ENCODE measurements around the gene GREB1.

GREB1 gene

DNA sequence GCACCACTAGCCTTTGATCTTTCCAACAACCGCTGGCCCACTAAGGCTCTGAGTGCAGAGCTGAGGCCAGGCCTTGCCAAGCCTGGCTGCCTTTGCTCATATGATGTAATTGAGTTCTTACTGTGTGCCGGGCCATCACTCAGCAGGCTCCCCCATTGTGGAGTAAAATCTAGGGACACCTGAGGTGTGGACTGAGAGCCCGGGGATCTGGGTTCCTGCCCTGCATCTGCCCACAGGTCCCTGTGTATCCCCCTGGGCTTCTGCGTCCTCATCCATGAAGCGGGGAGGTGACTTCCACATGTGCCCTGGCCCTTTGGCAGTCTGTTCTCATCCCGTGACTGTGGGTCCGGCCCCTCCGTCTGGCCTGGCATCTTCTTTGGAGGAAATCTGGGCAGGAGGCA lies 33.8 kb downstream of the GREB1 start:
- no peak for DNase-seq
- Histone ChIP-seq H3K27me3 (replicated peaks in 2 of 5; ENCODE audit: control insufficient read depth in 4 of 5, insufficient read depth in 5 of 5, low read length in 4 of 5) (peaks cover 0 to 3% (median 0%) of the 10 kb centered on the region in 5 experiments), H3K4me3 (ENCODE audit: control insufficient read depth in 1 of 7, extremely low read depth in 1 of 7, insufficient read depth in 4 of 7, low read depth in 2 of 7, low read length in 6 of 7) (no peak overlapping the region), H3K27ac (ENCODE audit: insufficient read depth in 1 of 2, low read depth in 1 of 2, low read length in 2 of 2, poor library complexity in 1 of 2, severe bottlenecking in 2 of 2) (no peak overlapping the region), H3K9me3 (ENCODE audit: control extremely low read depth in 1 of 5, control insufficient read depth in 4 of 5, insufficient read depth in 2 of 5, low read depth in 1 of 5, low read length in 4 of 5) (no peaks in the 10 kb centered on the region), H3K36me3 (ENCODE audit: control insufficient read depth in 4 of 4, insufficient read depth in 4 of 4, low read length in 3 of 4) (no peaks in the 10 kb centered on the region), H3K4me1 (ENCODE audit: control extremely low read depth in 1 of 4, control insufficient read depth in 4 of 4, insufficient read depth in 4 of 4, low read length in 3 of 4) (no peaks in the 10 kb centered on the region)
- ChIA-PET CTCF (interaction anchor here (2.1 kb wide), 1 partner anchor 16 kb away, joined by 9 read pairs; no protein-coding TSS in a partner anchor), POLR2A (no interaction called here)
- 96% methylated on average over 6 of the region's 8 CpGs for WGBS (ENCODE audit: insufficient coverage)

DNA sequence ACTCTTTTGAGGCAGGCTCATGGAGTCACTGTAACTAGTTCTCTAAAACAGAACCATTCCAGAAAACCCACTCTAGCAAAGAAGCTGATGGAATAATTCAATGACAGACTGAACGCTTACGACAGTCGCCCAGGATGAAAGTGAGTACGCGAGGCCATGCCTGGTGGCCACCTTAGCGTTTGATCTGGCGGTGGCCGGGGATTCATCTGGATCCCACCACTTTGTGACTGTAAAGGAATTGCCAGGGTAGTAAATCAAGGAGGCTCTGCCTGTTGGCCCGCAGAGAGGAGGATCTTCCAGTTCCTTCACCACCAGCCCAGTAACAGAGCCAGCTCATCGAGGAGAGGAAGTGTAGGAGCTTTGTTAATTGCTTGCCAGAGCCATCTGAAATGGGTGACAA lies 34.6 kb downstream of the GREB1 start:
- ChIA-PET POLR2A (no interaction called here), CTCF (no interaction called here)
- Histone ChIP-seq H3K4me3 (ENCODE audit: control insufficient read depth in 1 of 7, extremely low read depth in 1 of 7, insufficient read depth in 4 of 7, low read depth in 2 of 7, low read length in 6 of 7) (no peak overlapping the region), H3K27ac (ENCODE audit: insufficient read depth in 1 of 2, low read depth in 1 of 2, low read length in 2 of 2, poor library complexity in 1 of 2, severe bottlenecking in 2 of 2) (no peak overlapping the region), H3K36me3 (ENCODE audit: control insufficient read depth in 4 of 4, insufficient read depth in 4 of 4, low read length in 3 of 4) (no peaks in the 10 kb centered on the region), H3K27me3 (replicated peaks in 2 of 5; ENCODE audit: control insufficient read depth in 4 of 5, insufficient read depth in 5 of 5, low read length in 4 of 5) (peaks cover 0 to 3% (median 0%) of the 10 kb centered on the region in 5 experiments), H3K4me1 (ENCODE audit: control extremely low read depth in 1 of 4, control insufficient read depth in 4 of 4, insufficient read depth in 4 of 4, low read length in 3 of 4) (no peaks in the 10 kb centered on the region), H3K9me3 (ENCODE audit: control extremely low read depth in 1 of 5, control insufficient read depth in 4 of 5, insufficient read depth in 2 of 5, low read depth in 1 of 5, low read length in 4 of 5) (no peaks in the 10 kb centered on the region)
- no peak for DNase-seq
- 89% methylated on average over 9 of the region's 10 CpGs for WGBS (ENCODE audit: insufficient coverage)

- Histone ChIP-seq H3K27ac (ENCODE audit: insufficient read depth in 1 of 2, low read depth in 1 of 2, low read length in 2 of 2, poor library complexity in 1 of 2, severe bottlenecking in 2 of 2) (no peak overlapping the region), H3K9me3 (ENCODE audit: control extremely low read depth in 1 of 5, control insufficient read depth in 4 of 5, insufficient read depth in 2 of 5, low read depth in 1 of 5, low read length in 4 of 5) (no peaks in the 10 kb centered on the region), H3K4me1 (ENCODE audit: control extremely low read depth in 1 of 4, control insufficient read depth in 4 of 4, insufficient read depth in 4 of 4, low read length in 3 of 4) (no peaks in the 10 kb centered on the region), H3K4me3 (ENCODE audit: control insufficient read depth in 1 of 7, extremely low read depth in 1 of 7, insufficient read depth in 4 of 7, low read depth in 2 of 7, low read length in 6 of 7) (no peak overlapping the region), H3K36me3 (ENCODE audit: control insufficient read depth in 4 of 4, insufficient read depth in 4 of 4, low read length in 3 of 4) (no peaks in the 10 kb centered on the region), H3K27me3 (replicated peaks in 2 of 5; ENCODE audit: control insufficient read depth in 4 of 5, insufficient read depth in 5 of 5, low read length in 4 of 5) (peaks cover 0 to 3% (median 0%) of the 10 kb centered on the region in 5 experiments)
- CTCF ChIA-PET: no interaction called here
- DNase-seq: no peak
- POLR2A ChIA-PET: no interaction called here
- WGBS (ENCODE audit: insufficient coverage): 95% methylated on average over 7 of the region's 7 CpGs
Observed at GRCh38 chr2:11569636-11570035, 35.8 kb downstream of the GREB1 start.

DNA sequence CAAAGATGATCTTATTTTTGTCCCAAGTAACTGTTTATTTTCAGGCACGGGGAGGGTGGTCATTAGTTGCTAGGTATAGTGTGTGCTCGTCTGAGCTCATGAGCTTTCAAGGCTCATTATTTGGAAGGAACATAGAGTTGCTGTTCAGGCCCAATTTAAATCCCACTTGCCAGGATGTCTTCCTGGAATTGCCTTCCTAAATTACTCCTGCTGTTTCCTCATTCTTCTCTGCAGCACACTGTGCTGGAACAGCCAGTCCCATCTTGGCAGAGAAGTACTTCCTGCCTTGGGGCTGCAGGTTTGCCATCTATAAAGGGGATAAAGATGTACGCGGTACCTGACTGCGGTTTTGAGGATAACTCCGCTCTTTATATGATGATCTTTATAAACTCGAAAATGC lies 37.3 kb downstream of the GREB1 start:
- Histone ChIP-seq H3K4me3 (ENCODE audit: control insufficient read depth in 1 of 7, extremely low read depth in 1 of 7, insufficient read depth in 4 of 7, low read depth in 2 of 7, low read length in 6 of 7) (no peak overlapping the region), H3K27ac (ENCODE audit: insufficient read depth in 1 of 2, low read depth in 1 of 2, low read length in 2 of 2, poor library complexity in 1 of 2, severe bottlenecking in 2 of 2) (no peak overlapping the region), H3K36me3 (ENCODE audit: control insufficient read depth in 4 of 4, insufficient read depth in 4 of 4, low read length in 3 of 4) (no peaks in the 10 kb centered on the region), H3K9me3 (ENCODE audit: control extremely low read depth in 1 of 5, control insufficient read depth in 4 of 5, insufficient read depth in 2 of 5, low read depth in 1 of 5, low read length in 4 of 5) (no peaks in the 10 kb centered on the region), H3K4me1 (ENCODE audit: control extremely low read depth in 1 of 4, control insufficient read depth in 4 of 4, insufficient read depth in 4 of 4, low read length in 3 of 4) (no peaks in the 10 kb centered on the region), H3K27me3 (replicated peaks in 2 of 5; ENCODE audit: control insufficient read depth in 4 of 5, insufficient read depth in 5 of 5, low read length in 4 of 5) (no peaks in the 10 kb centered on the region)
- ChIA-PET CTCF (interaction anchor here (1.6 kb wide), 1 partner anchor 12 kb away, joined by 7 read pairs; no protein-coding TSS in a partner anchor), POLR2A (no interaction called here)
- no peak for DNase-seq
- WGBS (ENCODE audit: insufficient coverage): 74% methylated on average over 5 of the region's 7 CpGs

- H3K4me1 ChIP-seq (ENCODE audit: control extremely low read depth in 1 of 4, control insufficient read depth in 4 of 4, insufficient read depth in 4 of 4, low read length in 3 of 4): peaks cover 0 to 7% (median 5%) of the 10 kb centered on the region in 4 experiments
- ChIA-PET POLR2A (no interaction called here), CTCF (interaction anchor here (2.8 kb wide), 1 partner anchor 10 kb away, joined by 9 read pairs; no protein-coding TSS in a partner anchor)
- no peaks in the 10 kb centered on the region for H3K36me3 ChIP-seq (ENCODE audit: control insufficient read depth in 4 of 4, insufficient read depth in 4 of 4, low read length in 3 of 4)
- H3K27me3 ChIP-seq (replicated peaks in 2 of 5; ENCODE audit: control insufficient read depth in 4 of 5, insufficient read depth in 5 of 5, low read length in 4 of 5): no peaks in the 10 kb centered on the region
- no peak for DNase-seq
- H3K4me3 ChIP-seq (ENCODE audit: control insufficient read depth in 1 of 7, extremely low read depth in 1 of 7, insufficient read depth in 4 of 7, low read depth in 2 of 7, low read length in 6 of 7): no peak overlapping the region
- H3K9me3 ChIP-seq (ENCODE audit: control extremely low read depth in 1 of 5, control insufficient read depth in 4 of 5, insufficient read depth in 2 of 5, low read depth in 1 of 5, low read length in 4 of 5): no peaks in the 10 kb centered on the region
- 96% methylated on average over 9 of the region's 9 CpGs for WGBS (ENCODE audit: insufficient coverage)
- H3K27ac ChIP-seq (ENCODE audit: insufficient read depth in 1 of 2, low read depth in 1 of 2, low read length in 2 of 2, poor library complexity in 1 of 2, severe bottlenecking in 2 of 2): no peak overlapping the region
Observed at GRCh38 chr2:11572996-11573395, 39.2 kb downstream of the GREB1 start.

DNA sequence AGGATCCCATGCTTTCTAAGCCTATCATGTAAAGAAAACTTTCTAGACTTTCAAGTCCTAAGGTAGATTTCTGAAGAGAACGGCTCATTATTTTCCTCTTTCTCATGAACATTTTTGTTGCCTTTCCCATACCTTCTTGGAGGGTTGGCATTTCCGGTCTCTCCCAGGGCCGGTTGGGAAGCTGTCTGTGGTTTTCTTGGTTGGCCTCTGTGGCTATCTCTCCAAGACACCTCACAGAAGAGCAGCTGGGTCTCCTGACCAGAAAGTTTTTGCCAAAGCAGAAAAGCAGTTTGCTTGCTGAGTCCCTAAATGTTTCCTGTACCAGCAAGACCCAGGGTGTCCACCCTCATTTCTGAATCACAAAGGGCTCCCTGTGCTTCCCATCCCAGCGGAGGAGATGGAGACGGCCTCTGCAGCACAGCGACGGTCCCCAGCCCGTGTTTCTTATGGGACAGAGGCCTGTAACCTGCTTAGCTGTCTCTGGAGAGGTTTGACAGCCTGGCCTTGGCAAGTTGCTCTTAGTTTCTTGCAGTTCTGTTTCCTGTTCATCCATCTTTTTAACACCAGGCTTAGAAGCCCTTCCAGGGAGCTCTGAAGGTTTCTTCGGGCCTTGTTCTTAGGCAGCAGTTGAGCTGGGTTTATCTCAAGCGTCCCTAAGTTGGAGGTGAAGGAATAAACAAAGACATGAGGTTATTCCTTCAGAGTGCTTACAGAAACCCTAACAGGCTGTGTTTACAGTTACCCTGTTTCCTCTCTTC lies 39.8 kb downstream of the GREB1 start:
- Histone ChIP-seq H3K27me3 (replicated peaks in 2 of 5; ENCODE audit: control insufficient read depth in 4 of 5, insufficient read depth in 5 of 5, low read length in 4 of 5) (no peaks in the 10 kb centered on the region), H3K4me3 (ENCODE audit: control insufficient read depth in 1 of 7, extremely low read depth in 1 of 7, insufficient read depth in 4 of 7, low read depth in 2 of 7, low read length in 6 of 7) (no peak overlapping the region), H3K4me1 (ENCODE audit: control extremely low read depth in 1 of 4, control insufficient read depth in 4 of 4, insufficient read depth in 4 of 4, low read length in 3 of 4) (peaks cover 0 to 11% (median 8%) of the 10 kb centered on the region in 4 experiments), H3K36me3 (ENCODE audit: control insufficient read depth in 4 of 4, insufficient read depth in 4 of 4, low read length in 3 of 4) (no peaks in the 10 kb centered on the region), H3K9me3 (ENCODE audit: control extremely low read depth in 1 of 5, control insufficient read depth in 4 of 5, insufficient read depth in 2 of 5, low read depth in 1 of 5, low read length in 4 of 5) (no peaks in the 10 kb centered on the region), H3K27ac (ENCODE audit: insufficient read depth in 1 of 2, low read depth in 1 of 2, low read length in 2 of 2, poor library complexity in 1 of 2, severe bottlenecking in 2 of 2) (no peak overlapping the region)
- ChIA-PET POLR2A (no interaction called here), CTCF (interaction anchor here (1.3 to 2.8 kb wide), 3 partner anchors 9 to 14 kb away, joined by 4 to 9 read pairs (median 5); no protein-coding TSS in a partner anchor)
- WGBS (ENCODE audit: insufficient coverage): 88% methylated on average over 10 of the region's 10 CpGs
- no peak for DNase-seq

DNA sequence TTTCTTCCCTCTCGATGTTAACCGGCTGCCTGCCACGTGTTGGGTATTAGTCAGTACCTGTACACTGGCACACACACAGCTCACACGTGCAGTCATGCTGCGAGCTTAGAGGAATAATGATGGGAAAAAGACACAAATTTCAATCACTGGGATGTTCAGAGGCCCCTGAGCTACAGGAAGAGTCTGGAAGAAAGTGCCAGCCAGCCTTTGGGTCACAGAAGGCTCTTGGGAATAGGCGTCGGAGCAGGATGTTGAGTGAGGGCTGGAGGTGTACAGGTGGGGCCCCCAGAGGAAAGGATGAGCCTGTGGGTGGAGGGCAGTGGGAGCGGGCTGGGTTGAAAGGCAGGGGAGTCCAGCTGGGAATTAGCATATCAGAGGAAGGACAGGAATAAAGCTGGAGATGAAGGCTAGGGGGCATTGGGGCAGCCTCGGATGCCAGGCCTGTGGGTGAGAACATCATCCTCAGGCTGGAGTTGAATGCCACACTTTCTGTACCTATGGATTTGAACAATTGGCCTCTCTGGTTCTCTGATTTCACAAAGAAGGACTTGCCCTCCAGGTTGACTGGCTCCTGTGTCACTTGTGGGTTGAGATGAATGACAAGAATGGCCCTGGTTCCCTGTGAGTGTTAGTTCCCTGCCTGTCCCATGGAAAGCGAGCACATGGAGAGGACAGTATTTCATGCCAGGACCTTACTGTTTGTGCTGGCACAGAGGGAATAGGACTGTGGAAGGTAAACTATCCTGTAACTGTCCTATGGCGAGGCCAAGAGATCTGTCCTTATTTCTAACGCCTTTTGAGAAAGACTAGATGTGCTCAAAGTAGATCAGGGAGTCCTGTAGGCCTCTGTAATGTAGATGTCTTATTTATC lies 40.6 kb downstream of the GREB1 start:
- 95% methylated on average over 10 of the region's 12 CpGs for WGBS (ENCODE audit: insufficient coverage)
- DNase-seq: no peak
- POLR2A ChIA-PET: no interaction called here
- CTCF ChIA-PET: interaction anchor here (0.8 to 2.8 kb wide), 5 partner anchors 8 to 160 kb away, joined by 3 to 9 read pairs (median 4); no protein-coding TSS in a partner anchor
- H3K27me3 ChIP-seq (replicated peaks in 2 of 5; ENCODE audit: control insufficient read depth in 4 of 5, insufficient read depth in 5 of 5, low read length in 4 of 5): no peaks in the 10 kb centered on the region
- H3K4me1 ChIP-seq (ENCODE audit: control extremely low read depth in 1 of 4, control insufficient read depth in 4 of 4, insufficient read depth in 4 of 4, low read length in 3 of 4): peaks cover 0 to 11% (median 8%) of the 10 kb centered on the region in 4 experiments
- no peak overlapping the region for H3K4me3 ChIP-seq (ENCODE audit: control insufficient read depth in 1 of 7, extremely low read depth in 1 of 7, insufficient read depth in 4 of 7, low read depth in 2 of 7, low read length in 6 of 7)
- no peaks in the 10 kb centered on the region for H3K36me3 ChIP-seq (ENCODE audit: control insufficient read depth in 4 of 4, insufficient read depth in 4 of 4, low read length in 3 of 4)
- no peaks in the 10 kb centered on the region for H3K9me3 ChIP-seq (ENCODE audit: control extremely low read depth in 1 of 5, control insufficient read depth in 4 of 5, insufficient read depth in 2 of 5, low read depth in 1 of 5, low read length in 4 of 5)
- no peak overlapping the region for H3K27ac ChIP-seq (ENCODE audit: insufficient read depth in 1 of 2, low read depth in 1 of 2, low read length in 2 of 2, poor library complexity in 1 of 2, severe bottlenecking in 2 of 2)
